MM.1S (cell line): ENCODE measurements around the gene SSNA1.
A peak's percentile ranks its signal among the peaks of the same experiment; 100 is the strongest.

Experiments
- DNase-seq: peaks from one replicate; pipeline ENCODE4 v3.0.0-alpha.2; 2015
- H2AFZ ChIP-seq: fragments of 300-600 bp; sonication (generic); 2 replicates; pipeline ENCODE4 v1.6.0; 2016; ENCODE audit warnings: antibody characterized with exemption, low read length
- H3F3A ChIP-seq: fragments of 300-600 bp; sonication (generic); 2 replicates; pipeline ENCODE4 v1.6.1; 2016; ENCODE audit warnings: mild to moderate bottlenecking, antibody characterized with exemption, low read length, moderate library complexity, mixed read lengths; ENCODE audit not compliant: insufficient read depth
- H3K27ac ChIP-seq: fragments of 300-600 bp; sonication (generic); 2 replicates; pipeline ENCODE4 v1.5.1; 2016; ENCODE audit warnings: mild to moderate bottlenecking, low read length
- H3K27me3 ChIP-seq: fragments of 300-600 bp; sonication (generic); replicated peaks from 2 replicates; pipeline ENCODE4 v1.6.0; 2016; ENCODE audit warnings: low read length; ENCODE audit not compliant: insufficient read depth
- H3K36me3 ChIP-seq: fragments of 300-600 bp; sonication (generic); replicated peaks from 2 replicates; pipeline ENCODE4 v1.6.1; 2016; ENCODE audit warnings: mild to moderate bottlenecking, low read length, mixed read lengths; ENCODE audit not compliant: insufficient read depth
- H3K4me1 ChIP-seq: fragments of 300-600 bp; sonication (generic); 2 replicates; pipeline ENCODE4 v1.6.1; 2016; ENCODE audit warnings: low read length, mixed read lengths
- H3K4me2 ChIP-seq: fragments of 300-600 bp; sonication (generic); 2 replicates; pipeline ENCODE4 v1.6.0; 2016; ENCODE audit warnings: low read depth, low read length
- H3K4me3 ChIP-seq: fragments of 300-600 bp; sonication (generic); 2 replicates; pipeline ENCODE4 v1.5.1; 2016; ENCODE audit warnings: low read length, mixed read lengths
- H3K79me2 ChIP-seq: fragments of 300-600 bp; sonication (generic); 2 replicates; pipeline ENCODE4 v1.6.1; 2016; ENCODE audit warnings: mixed run types, low read length, mixed read lengths
- H3K9ac ChIP-seq: fragments of 300-600 bp; sonication (generic); 2 replicates; pipeline ENCODE4 v1.6.1; 2016; ENCODE audit warnings: low read length, mixed read lengths
- H3K9me2 ChIP-seq: fragments of 300-600 bp; sonication (generic); replicated peaks from 2 replicates; pipeline ENCODE4 v1.6.1; 2016; ENCODE audit warnings: mild to moderate bottlenecking, low read length, mixed read lengths; ENCODE audit not compliant: insufficient read depth
- H3K9me3 ChIP-seq: fragments of 300-600 bp; sonication (generic); replicated peaks from 2 replicates; pipeline ENCODE4 v1.6.1; 2016; ENCODE audit warnings: mild to moderate bottlenecking, low read length, mixed read lengths; ENCODE audit not compliant: insufficient read depth
- H4K20me1 ChIP-seq: fragments of 300-600 bp; sonication (generic); 2 replicates; pipeline ENCODE4 v1.6.1; 2016; ENCODE audit warnings: mild to moderate bottlenecking, low read length, moderate library complexity, mixed read lengths; ENCODE audit not compliant: insufficient read depth
- CTCF ChIP-seq: fragments of 300-600 bp; sonication (generic); IDR thresholded peaks from 2 replicates; pipeline ENCODE4 v1.5.1; 2016; ENCODE audit warnings: antibody characterized with exemption, low read length, mixed read lengths
- EZH2 ChIP-seq: fragments of 300-600 bp; sonication (generic); optimal IDR thresholded peaks from 2 replicates; pipeline ENCODE3; 2017; ENCODE audit warnings: low read depth, mild to moderate bottlenecking, antibody characterized with exemption, low read length, mixed read lengths
- EZH2phosphoT487 ChIP-seq: fragments of 300-600 bp; sonication (generic); IDR thresholded peaks from 2 replicates; pipeline ENCODE4 v1.6.1; 2018; ENCODE audit warnings: antibody characterized with exemption, low read length

The SSNA1 gene

GRCh38 chr9:137225699-137226331, 37.3 kb downstream of the SSNA1 start:
- Histone ChIP-seq H3K4me1 (peaks cover 9% of the 10 kb centered on the region; the same call in 1 of the 2 replicates), H3K36me3 (no peaks in the 10 kb centered on the region), H3K9me3 (no peaks in the 10 kb centered on the region), H3F3A (no peaks in the 10 kb centered on the region; the same call in 1 of the 2 replicates), H3K9ac (no peak overlapping the region), H3K9me2 (no peaks in the 10 kb centered on the region), H3K4me2 (no peak overlapping the region), H4K20me1 (no peaks in the 10 kb centered on the region), H3K4me3 (no peak overlapping the region), H3K79me2 (no peaks in the 10 kb centered on the region), H2AFZ (no peak overlapping the region), H3K27me3 (peaks cover 28% of the 10 kb centered on the region), H3K27ac (no peak overlapping the region)
- no peak for TF ChIP-seq CTCF
- TF ChIP-seq EZH2, result no peak
- TF ChIP-seq EZH2phosphoT487, result no peak
- DNase-seq, result no peak

GRCh38 chr9:137226338-137227053, 38.0 kb downstream of the SSNA1 start:
- H3K4me2 ChIP-seq, result no peak overlapping the region
- H3K27me3 ChIP-seq, result peaks cover 35% of the 10 kb centered on the region
- no peak overlapping the region for H2AFZ ChIP-seq
- no peaks in the 10 kb centered on the region; the same call in 1 of the 2 replicates for H3F3A ChIP-seq
- DNase-seq, result no peak
- no peaks in the 10 kb centered on the region for H3K79me2 ChIP-seq
- no peaks in the 10 kb centered on the region for H3K9me3 ChIP-seq
- H3K4me1 ChIP-seq, result peaks cover 9% of the 10 kb centered on the region; the same call in 1 of the 2 replicates
- no peak overlapping the region for H3K27ac ChIP-seq
- H3K4me3 ChIP-seq, result no peak overlapping the region
- no peak for TF ChIP-seq EZH2phosphoT487
- no peak for TF ChIP-seq CTCF
- TF ChIP-seq EZH2, result no peak
- no peaks in the 10 kb centered on the region for H3K9me2 ChIP-seq
- no peaks in the 10 kb centered on the region for H4K20me1 ChIP-seq
- no peak overlapping the region for H3K9ac ChIP-seq
- H3K36me3 ChIP-seq, result no peaks in the 10 kb centered on the region

GRCh38 chr9:137227054-137227852, 38.8 kb downstream of the SSNA1 start, which contains the start of gene RNF224:
RNF224 (plus strand) TSS chr9:137227502; CDS start chr9:137228336, 834 bp downstream.
- TF ChIP-seq EZH2 (no peak), EZH2phosphoT487 (no peak), CTCF (peak; percentile 95)
- no peak within 1 kb of the TSS for H3K4me3 ChIP-seq
- peak; percentile 73 for DNase-seq
- no peak within 1 kb of the TSS for H3K4me2 ChIP-seq
- no peak within 1 kb of the TSS for H2AFZ ChIP-seq
- no peaks in the 10 kb centered on the region for H3K9me3 ChIP-seq
- H3K79me2 ChIP-seq, result no peaks in the 10 kb centered on the region
- peaks cover 43% of the 10 kb centered on the region for H3K27me3 ChIP-seq
- no peak within 1 kb of the TSS for H3K9ac ChIP-seq
- H3K36me3 ChIP-seq, result no peaks in the 10 kb centered on the region
- peaks cover 9% of the 10 kb centered on the region; the same call in 1 of the 2 replicates for H3K4me1 ChIP-seq
- no peaks in the 10 kb centered on the region for H4K20me1 ChIP-seq
- no peaks in the 10 kb centered on the region; the same call in 1 of the 2 replicates for H3F3A ChIP-seq
- no peak within 1 kb of the TSS for H3K27ac ChIP-seq
- H3K9me2 ChIP-seq, result no peaks in the 10 kb centered on the region
